NCI-H82 treated with DMSO at 0.1 percent for 48 hours (cell line): ENCODE data around the gene MRPL18.
"Not testable (repeated sequence)": the region's sequence is repeated elsewhere in the genome, so short reads cannot be mapped to it uniquely, and the experiment has no call there.

Source experiments
- DNase-seq: peaks from one replicate; lab custom pipeline; 2025; ENCODE audit not compliant: unreplicated experiment; lab: John Stamatoyannopoulos, UW

Gene MRPL18

DNA sequence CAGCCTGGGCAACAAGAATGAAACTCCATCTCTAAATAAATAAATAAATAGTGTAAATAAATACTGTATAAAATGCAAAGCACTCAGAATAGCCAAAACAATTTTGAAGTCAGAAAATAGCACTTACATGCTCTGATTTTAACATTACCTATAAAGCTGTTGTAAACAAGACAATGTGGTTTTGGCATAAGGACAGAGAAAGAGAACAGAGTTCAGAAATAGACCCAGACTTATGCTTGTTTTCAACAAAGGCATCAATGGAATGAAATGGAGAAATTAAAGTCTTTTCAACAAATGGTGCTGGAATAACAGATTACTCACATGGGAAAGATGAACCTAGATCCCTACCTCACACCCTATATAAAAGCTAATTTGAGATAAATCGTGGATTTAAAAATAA, 18.1 kb upstream of the MRPL18 start:
- no peak for DNase-seq

DNA sequence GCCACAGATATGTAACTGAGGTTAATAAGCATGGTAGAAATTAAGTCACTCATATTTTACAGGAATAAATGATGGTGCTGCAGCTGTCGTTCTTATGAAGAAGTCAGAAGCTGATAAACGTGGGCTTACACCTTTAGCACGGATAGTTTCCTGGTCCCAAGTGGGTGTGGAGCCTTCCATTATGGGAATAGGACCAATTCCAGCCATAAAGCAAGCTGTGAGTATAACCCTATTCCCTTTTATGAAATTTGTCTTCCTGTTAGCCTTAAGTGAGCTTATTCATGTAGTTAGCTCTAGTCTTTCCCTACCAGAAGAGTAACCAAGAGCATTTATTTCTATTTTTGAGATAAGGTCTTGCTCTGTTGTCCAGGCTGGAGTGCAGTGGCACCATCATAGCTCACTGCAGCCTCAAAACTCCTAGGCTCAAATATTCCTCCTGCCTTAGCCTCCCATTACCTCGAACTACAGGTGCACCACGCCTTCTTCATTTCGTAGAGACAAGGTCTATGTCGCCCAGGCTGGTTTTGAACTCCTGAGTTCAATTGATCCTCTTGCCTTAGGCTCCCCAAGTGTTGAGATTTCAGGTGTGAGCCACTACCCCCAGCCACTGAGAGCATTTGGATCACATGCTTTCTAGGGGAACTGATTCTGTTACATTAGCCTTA, 12.9 kb upstream of the MRPL18 start:
- no peak for DNase-seq

DNA sequence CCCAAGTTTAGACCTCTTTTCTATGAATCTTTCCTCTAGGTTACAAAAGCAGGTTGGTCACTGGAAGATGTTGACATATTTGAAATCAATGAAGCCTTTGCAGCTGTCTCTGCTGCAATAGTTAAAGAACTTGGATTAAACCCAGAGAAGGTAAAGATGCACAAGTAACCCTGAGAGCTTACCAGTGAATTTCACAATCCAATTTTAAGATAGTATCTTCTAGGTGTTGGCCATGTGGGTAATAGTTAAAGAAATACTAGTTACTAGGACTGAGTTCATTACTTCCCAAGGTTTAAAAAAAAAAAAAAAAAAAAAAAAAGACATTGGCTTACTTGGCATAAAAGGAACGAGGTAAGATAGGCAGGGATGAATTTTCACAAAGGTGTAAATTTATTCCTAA, 12.1 kb upstream of the MRPL18 start:
- no peak for DNase-seq

DNA sequence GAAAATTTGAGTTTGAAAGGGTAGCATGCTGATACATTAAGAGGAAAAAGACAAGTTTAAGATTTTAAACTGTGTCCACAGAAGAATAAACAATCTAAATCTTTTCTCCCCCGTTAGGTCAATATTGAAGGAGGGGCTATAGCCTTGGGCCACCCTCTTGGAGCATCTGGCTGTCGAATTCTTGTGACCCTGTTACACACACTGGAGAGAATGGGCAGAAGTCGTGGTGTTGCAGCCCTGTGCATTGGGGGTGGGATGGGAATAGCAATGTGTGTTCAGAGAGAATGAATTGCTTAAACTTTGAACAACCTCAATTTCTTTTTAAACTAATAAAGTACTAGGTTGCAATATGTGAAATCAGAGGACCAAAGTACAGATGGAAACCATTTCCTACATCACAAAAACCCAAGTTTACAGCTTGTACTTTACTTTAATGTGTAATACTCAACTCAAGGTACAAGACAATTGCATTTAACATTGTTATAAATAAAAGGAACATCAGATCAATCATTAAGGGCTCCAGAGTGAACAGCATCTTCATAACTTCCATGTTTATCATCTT, 11.6 kb upstream of the MRPL18 start:
- no peak for DNase-seq

DNA sequence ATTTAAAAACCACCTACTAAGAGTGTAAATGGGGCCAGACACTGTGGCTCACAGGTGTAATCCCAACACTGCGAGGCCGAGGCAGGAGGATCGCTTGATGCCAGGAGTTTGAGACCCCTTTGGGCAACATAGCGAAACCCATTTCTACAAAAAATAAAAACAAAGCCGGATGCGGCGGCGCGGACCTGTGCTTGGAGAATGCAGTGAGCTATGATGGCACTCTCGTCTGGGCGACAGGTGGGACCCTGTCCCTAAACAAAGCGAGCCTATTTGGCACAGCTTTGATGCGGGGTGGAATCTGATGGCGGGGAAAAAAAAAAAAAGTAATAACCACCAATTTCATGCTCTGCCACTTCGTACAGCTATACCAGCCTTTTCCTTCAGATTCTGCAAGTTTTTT, 2.0 kb upstream of the MRPL18 start:
- DNase-seq = no peak

DNA sequence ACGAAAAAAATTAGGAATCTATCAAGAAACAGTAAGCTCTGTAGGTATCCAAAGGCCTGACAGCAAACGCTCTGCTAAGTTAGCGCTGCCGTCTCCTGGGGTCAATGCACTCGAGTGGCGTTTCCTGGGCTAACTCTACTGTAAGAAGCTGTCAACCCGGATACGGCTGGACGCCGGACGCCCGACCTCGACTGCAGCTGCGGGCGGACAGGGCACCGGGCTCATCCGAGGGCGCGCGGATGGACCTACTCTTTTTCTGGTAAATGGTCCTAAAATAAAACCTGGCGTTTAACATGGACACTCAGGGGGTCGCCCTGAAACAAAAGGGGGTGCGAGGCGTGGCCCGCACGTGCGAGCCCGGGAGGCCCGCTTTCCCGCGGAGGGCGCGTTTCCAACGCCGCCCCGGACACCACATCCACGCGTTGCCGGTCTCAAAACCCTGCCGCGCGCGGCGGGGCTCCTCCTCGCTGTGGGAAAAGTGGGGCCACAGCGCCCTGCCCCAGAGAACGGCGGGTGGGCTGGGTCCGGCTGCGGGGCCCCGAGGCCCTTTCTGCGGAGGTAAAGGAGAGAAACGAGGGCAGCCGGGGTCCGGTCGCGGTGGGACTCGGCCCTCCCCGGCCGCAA, 1.4 kb upstream of the MRPL18 start:
- no peak for DNase-seq

DNA sequence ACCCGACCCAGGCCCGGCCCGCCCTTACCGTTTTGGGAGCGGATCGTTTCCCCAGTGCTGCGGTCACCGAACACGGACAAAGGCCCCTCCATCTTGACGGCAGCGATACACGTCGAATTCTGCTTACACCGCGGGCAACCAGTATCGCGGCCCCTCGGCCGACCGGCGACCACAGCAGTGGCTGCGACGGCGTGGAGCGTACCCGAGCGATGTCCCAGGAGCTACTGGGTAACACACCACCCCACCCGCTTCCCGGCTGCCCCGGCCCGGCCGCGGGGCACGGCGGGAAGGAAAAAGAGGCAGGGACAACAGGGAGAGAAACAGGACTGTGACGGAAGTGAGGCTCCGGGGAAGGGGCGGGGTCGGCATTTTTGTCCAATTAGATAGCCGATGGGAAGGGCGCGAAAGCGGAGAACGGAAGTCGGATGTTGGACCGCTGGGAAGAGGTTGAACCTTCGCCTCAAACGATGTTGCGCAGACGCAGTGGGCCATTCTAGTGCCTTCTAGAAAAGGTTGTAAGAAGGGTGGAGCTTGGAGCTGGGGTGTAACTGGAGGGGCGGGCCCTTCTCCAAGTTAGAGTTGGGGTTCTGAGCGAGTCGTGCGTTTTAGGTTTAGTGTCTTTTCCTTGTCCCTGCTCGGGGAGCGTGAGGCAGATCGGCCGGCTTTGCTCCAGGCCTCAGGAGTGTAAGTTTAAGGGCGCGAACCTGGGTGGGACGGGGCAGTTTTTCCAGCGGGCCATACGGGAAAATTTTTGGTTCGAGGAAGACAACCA, 704 bp upstream of the MRPL18 start, which contains the start of gene TCP1:
TCP1 (minus strand) TSS at position 226 of the 772 bp plus-strand sequence; CDS start at position 92, 134 bp downstream.
- DNase-seq = peak; percentile 99

DNA sequence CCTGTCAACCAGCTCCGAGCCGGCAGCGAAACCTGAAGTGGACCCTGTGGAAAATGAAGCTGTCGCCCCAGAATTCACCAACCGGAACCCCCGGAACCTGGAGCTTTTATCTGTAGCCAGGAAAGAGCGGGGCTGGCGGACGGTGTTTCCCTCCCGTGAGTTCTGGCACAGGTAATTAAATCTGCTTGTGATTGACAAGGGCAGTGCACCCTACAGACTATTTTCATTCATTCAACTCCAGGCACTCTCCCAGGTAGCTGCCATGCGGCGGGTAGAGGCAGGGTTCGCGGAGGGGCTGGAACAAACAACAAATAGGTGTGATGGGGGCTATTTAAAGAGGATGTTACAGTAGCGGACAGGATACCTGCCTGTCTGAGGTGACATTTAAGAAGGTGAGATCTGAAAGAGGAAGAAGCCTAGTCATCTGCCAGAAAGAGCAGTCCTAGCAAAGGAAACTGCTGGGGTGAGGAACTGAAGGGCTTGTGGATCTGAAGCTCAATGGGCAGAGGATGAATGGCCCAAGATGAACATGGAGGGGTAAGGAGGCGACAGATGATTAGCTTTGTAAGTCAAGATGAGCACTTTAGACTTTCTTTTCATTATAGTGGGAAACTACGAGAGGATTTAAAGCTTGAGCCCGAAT, 810 bp downstream of the MRPL18 start:
- no peak for DNase-seq

DNA sequence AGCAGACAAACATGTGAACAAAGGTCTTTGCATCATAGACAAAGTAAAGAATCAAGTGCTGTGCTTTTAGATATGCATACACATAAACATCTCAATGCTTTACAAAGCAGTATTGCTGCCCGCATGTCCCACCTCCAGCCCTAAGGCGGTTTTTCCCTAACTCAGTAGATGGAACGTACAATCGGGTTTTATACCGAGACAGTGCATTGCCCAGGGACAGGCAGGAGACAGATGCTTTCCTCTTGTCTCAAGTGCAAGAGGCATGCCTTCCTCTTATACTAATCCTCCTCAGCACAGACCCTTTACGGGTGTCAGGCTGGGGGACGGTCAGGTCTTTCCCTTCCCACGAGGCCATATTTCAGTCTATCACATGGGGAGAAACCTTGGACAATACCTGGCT, 4.7 kb downstream of the MRPL18 start:
- not testable (repeated sequence) for DNase-seq

DNA sequence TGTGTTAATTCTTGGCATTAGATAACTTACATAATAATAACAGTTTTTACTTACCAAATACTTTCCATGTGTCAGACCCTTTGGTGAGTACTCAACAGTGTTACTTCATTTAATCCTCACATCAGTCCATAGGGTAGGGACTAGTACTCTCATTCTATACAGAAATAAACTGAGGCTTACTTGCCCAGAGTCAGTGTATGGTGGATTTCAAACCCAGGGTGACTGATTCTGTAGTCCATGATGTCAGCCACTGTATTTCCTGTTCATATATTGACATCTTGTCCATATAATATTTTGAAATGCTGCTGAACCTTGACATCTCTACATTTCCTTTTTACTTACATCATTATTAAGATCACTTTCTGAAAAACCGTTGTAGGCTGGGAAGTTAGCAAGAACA, 7.3 kb downstream of the MRPL18 start:
- no peak for DNase-seq

DNA sequence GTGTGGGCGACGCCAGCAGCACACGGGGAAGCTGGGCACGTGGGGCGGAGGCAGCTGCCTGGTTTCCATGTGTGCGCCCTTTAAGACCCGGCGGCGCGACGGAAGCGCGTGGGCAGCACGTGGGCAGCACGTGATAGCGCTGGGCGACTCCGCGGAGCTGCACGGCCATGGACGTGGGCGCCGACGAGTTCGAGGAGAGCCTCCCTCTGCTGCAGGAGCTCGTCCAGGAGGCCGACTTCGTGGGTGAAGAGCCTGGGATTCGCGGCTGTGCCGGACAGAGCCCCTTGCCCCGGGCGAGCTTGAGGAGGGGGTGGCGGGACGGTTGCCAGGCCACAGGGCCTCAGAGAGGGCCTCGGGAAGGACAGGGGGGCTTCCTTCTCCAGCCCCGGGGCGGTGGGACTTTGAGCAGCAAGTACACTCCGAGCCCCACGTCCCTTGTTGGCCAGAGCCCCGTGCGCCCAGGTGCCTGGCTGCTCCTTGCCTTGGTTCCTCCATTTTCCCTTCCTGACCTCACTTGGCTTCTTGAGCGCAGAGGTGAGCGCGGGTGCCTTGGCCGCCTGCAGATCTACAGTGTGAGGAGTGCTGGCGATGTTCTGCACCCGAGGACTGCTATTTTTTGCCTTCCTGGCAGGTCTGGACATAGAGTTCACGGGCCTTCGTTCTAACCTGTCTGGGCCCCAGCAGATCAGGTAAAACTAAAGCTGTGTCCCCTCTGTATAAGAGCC, 10.0 kb downstream of the MRPL18 start, which contains the start of gene PNLDC1:
PNLDC1 (plus strand) TSS at position 136 of the 725 bp plus-strand sequence; CDS start at position 168, 32 bp downstream.
- no peak for DNase-seq

DNA sequence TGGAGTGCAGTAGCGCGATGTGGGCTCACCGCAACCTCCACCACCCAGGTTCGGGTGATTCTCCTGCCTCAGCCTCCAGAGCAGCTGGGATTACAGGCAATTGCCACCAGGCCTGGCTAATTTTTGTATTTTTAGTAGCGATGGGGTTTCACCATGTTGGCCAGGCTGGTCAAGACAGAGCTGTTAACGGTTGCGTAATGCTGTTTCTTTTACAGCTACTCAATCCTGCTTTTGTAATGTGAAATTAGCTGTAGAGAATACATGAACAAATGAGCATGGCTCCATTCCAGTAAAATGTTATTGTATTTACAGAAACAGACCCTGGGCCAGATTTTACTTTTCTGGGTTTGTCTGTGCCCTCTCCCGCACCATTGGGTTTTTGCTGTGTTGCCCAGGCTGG, 11.7 kb downstream of the MRPL18 start:
- DNase-seq = no peak

DNA sequence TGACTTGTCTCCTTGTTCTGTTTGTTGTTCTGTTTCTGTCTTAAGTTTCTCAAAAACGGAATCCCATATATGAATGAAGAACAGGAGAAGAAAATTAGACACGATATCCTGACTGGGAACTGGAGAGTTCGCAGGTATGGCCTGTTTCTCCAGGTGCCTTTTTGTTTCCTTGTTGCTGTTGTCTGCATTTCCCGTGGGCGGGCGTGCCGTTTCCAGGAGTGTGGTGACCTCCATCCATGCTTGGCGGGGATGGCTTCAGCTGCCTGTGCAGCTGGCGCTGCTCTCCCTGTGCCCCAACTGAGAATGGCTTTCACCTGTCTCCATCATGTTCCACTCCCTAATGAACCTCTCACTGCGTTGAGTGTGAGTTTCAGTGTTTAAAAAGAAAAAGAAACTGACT, 14.2 kb downstream of the MRPL18 start:
- DNase-seq = no peak

DNA sequence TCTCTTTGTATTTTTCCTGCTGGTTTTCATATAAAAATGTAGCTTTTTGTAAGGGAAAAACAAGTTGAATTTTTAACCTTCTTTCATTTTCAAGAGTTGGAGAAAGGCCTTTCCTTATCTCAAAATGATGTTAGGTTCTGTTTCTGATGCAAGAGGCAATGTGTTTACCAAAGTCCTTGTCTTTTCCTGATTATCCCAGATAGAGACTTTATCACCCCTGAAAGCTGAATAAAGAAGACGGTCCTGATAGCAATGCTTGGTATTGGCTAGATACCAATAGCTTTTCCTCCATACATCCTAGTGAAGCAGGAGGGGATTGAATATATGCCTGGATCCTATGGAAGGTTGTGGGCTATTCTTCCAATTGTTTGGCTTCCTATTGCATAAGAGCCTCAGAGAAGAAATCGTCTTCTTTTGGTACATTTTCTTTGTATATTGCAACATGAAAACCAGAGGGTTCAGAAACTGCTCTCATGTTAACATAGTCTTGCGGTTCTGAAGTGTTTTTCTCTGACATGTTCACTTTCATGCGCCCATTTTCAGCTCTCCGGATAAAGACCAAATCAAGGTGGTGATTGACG, 15.3 kb downstream of the MRPL18 start:
- no peak for DNase-seq

DNA sequence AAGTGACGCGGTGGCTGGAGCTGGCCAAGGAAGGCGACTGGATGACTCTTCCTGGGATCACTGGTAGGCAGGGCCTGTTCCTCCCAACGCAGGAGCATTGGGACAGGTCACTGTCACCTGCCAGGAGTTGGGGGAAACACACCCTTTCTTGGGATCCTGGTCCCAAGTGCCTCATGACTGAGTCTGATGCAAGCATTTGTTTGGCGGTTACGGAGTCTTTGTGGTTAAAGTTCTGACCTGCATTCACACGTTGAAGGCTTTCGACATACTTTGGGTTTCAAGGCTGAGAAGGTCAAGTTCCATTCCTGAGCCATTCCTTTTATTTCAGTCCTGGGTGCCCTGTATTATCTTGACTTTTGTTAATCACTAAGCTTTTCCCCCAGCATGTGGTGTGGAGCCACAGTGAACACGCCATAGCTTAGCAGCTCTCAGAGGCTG, 15.8 kb downstream of the MRPL18 start:
- no peak for DNase-seq

DNA sequence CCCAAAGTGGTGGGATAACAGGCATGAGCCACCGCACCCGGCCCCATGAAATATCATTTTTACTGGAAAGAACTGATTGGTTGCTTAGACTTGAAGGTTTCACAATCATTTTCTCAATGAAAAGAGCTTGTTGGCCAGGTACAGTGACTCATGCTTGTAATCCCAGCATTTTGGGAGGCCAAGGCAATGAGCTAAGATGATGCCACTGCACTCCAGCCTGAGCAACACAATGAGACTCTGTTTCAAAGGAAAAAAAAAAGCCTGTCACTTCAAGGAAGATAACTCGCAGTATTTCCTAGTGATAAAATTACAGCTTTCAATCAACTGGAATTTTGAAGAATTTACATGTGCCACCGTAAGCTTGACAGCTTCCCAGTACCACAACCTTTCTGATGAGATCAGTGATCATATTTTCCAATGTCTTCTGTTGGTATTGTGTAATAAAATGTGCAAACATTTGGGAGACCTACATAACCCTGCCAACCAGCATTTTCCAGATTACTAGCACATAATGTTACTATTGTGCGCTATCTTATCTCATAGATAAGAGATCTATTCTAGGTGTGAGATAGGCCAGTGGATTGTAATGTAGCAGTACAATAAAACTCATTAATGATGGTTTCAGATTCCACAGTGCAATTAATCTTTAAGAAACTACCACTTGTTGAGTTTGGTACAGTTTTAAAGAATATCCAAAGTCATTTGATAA, 17.0 kb downstream of the MRPL18 start:
- DNase-seq = no peak

DNA sequence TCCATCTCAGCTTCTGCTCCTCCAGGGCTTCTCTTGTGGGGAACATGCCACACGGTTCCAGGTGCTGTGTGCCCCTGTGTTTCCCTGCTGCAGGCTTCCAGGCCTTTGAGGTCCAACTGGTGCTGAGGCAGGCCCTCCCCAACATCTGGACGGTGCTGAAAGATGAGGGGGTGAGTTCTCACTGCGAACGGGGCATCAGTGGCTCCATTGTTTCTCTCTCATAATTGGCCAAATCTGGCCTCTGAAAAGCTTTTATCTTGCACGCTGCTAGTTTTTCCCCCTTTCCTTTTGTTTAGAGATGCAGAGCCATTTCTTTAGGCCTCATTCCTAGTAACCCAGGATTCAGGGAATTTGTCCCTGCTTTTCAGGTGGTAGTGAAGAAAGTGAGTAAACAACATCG, 18.4 kb downstream of the MRPL18 start:
- no peak for DNase-seq

DNA sequence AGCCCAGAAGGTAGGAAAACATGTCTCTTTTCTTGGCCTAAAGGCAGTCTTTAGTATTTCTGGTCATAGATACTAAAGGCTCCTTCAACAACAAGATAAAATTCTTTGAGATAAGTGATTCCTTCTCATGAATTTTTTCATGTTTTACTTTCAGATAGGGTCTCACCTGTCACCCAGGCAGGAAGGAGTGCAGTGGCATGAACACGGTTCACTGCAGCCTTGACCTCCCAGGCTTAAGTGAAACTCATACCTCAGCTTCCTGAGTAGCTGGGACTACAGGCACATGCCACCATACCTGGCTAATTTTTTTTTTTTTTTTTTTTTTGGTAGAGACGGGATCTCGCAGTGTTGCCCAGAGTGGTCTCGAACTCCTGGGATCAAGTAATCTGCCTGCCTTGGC, 18.9 kb downstream of the MRPL18 start:
- DNase-seq = no peak

DNA sequence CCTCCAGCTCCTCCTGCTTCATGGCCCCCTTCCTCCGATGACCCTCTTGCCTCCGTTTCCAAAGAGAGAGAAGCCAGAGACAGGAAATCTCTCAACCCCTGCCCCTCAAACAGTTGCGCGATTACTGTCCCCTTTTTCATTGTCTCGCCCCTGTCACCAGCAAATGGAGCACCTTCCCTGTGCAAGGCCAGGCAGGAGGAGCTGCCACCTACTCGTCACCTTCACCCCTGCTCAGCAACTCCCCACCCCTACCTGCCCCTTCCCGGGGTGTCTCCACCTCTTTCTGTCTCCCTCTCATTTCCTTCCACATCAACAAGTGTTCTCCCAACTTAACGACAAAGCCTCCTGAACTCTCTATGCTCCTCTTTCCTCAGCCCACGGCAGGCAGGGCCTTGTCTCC, 23.5 kb downstream of the MRPL18 start:
- DNase-seq = no peak

DNA sequence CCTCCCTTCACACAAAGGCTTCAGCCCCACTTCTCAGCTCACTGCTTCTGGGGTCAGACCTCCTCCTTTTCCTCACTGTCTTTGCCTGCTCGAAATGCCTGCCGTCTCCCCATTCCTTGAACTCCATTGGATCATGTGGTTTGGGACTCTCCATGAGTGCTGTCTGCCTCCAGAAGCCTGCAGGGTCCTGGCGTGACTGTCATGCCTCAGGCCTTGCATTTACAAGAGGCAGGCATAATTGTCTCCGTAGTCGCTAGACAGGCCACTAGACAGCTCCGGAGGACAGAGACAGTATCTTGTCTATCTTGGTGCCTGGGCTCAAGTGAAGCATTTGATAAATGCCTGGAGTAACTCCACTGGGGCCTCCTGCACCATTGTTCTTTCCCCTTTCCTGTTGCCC, 25.1 kb downstream of the MRPL18 start:
- DNase-seq = no peak
